C4-2B (cell line): Measurements from ENCODE around the gene RALGAPA2.

ENCODE experiments used
- H3K27ac ChIP-seq: fragments of 450-650 bp; 2 replicates; pipeline ENCODE4 v1.5.1; 2017
- CTCF ChIP-seq: fragments of 450-650 bp; conservative IDR thresholded peaks from 2 replicates; pipeline ENCODE4 v1.5.1; 2017; ENCODE audit warnings: mild to moderate bottlenecking
- ZFX ChIP-seq: fragments of 450-650 bp; IDR thresholded peaks from 2 replicates; pipeline ENCODE4 v1.6.1; 2017

The RALGAPA2 gene

GRCh38 chr20:20456741-20457140, 255.7 kb downstream of the RALGAPA2 start:
- TF ChIP-seq CTCF (no peak), ZFX (no peak)
- no peak overlapping the region for H3K27ac ChIP-seq

- no peak overlapping the region for H3K27ac ChIP-seq
- TF ChIP-seq CTCF (no peak), ZFX (no peak)
Observed at GRCh38 chr20:20455926-20456325, 256.5 kb downstream of the RALGAPA2 start.

- TF ChIP-seq CTCF = no peak
- no peak for TF ChIP-seq ZFX
- H3K27ac ChIP-seq = no peak overlapping the region
Observed at GRCh38 chr20:20454850-20455627, 257.4 kb downstream of the RALGAPA2 start.

GRCh38 chr20:20454367-20454766, 258.1 kb downstream of the RALGAPA2 start:
- no peak for TF ChIP-seq ZFX
- TF ChIP-seq CTCF = no peak
- no peak overlapping the region for H3K27ac ChIP-seq

GRCh38 chr20:20452254-20452676, 260.2 kb downstream of the RALGAPA2 start:
- H3K27ac ChIP-seq = no peak overlapping the region
- TF ChIP-seq ZFX = no peak
- TF ChIP-seq CTCF = no peak

- TF ChIP-seq ZFX = no peak
- TF ChIP-seq CTCF = no peak
- H3K27ac ChIP-seq = no peak overlapping the region
Observed at GRCh38 chr20:20450521-20450920, 261.9 kb downstream of the RALGAPA2 start.

- TF ChIP-seq CTCF (no peak), ZFX (no peak)
Observed at GRCh38 chr20:20448881-20449280, 263.6 kb downstream of the RALGAPA2 start.

More at GRCh38 chr20:20448881-20449280, 263.6 kb downstream of the RALGAPA2 start:
- H3K27ac ChIP-seq = no peak overlapping the region
